C4-2B (cell line): ENCODE results near the gene JMJD7.

Experiments
- H3K27ac ChIP-seq: fragments of 450-650 bp; 2 replicates; pipeline ENCODE4 v1.5.1; 2017
- CTCF ChIP-seq: fragments of 450-650 bp; conservative IDR thresholded peaks from 2 replicates; pipeline ENCODE4 v1.5.1; 2017; ENCODE audit warnings: mild to moderate bottlenecking
- ZFX ChIP-seq: fragments of 450-650 bp; IDR thresholded peaks from 2 replicates; pipeline ENCODE4 v1.6.1; 2017

JMJD7 gene

GRCh38 chr15:41822957-41823356 is 4.9 kb upstream of the JMJD7 start:
- TF ChIP-seq CTCF, result no peak
- no peak for TF ChIP-seq ZFX
- no peak overlapping the region for H3K27ac ChIP-seq

- TF ChIP-seq CTCF, result no peak
- TF ChIP-seq ZFX, result no peak
- no peak overlapping the region for H3K27ac ChIP-seq
Measured at GRCh38 chr15:41823502-41823901, 4.4 kb upstream of the JMJD7 start.

GRCh38 chr15:41824062-41824745 is 3.7 kb upstream of the JMJD7 start:
- no peak overlapping the region for H3K27ac ChIP-seq
- no peak for TF ChIP-seq ZFX
- TF ChIP-seq CTCF, result no peak

GRCh38 chr15:41825145-41825544 is 2.7 kb upstream of the JMJD7 start:
- TF ChIP-seq CTCF (no peak), ZFX (no peak)
- H3K27ac ChIP-seq, result no peak overlapping the region

GRCh38 chr15:41825572-41826535 is 2.0 kb upstream of the JMJD7 start:
- H3K27ac ChIP-seq, result no peak overlapping the region

GRCh38 chr15:41827290-41827879 is 507 bp upstream of the JMJD7 start:
- TF ChIP-seq ZFX (no peak), CTCF (no peak)
- peak overlapping the region; percentile 78 for H3K27ac ChIP-seq

More at GRCh38 chr15:41825572-41826535, 2.0 kb upstream of the JMJD7 start:
- TF ChIP-seq CTCF, result no peak
- no peak for TF ChIP-seq ZFX

- TF ChIP-seq CTCF, result no peak
- TF ChIP-seq ZFX, result no peak
- H3K27ac ChIP-seq, result no peak overlapping the region; the same call in 1 of the 2 replicates
Measured at GRCh38 chr15:41828807-41829141, 882 bp downstream of the JMJD7 start.
